Spleen (tissue), 7 donors: ENCODE results near the gene TEX14.

Experiments
- POLR2A ChIP-seq, 3 donors: fragments of 450-650 bp; IDR thresholded peaks; one replicate each; pipeline ENCODE4 v1.5.1; 2017; ENCODE audit warnings: antibody characterized with exemption in 3 of 3, mild to moderate bottlenecking in 1 of 3
- TF ChIP-seq, protein P1 (sequence below), 11 experiments: fragments of 200-600 bp in 7 of 11; fragments of 450-650 bp in 4 of 11; sonication (generic) in 4 of 11; IDR thresholded peaks in 8 of 11; conservative IDR thresholded peaks in 3 of 11; 1 replicate in 7 of 11; 2 replicates in 4 of 11; pipeline versions ENCODE4 v1.4.0 to v1.8.0; 2016 to 2021; ENCODE audit warnings: antibody characterized with exemption in 11 of 11, inconsistent platforms in 4 of 11, mild to moderate bottlenecking in 1 of 11
- donor health status: DM: no; HTN: no; CAD: no; lungs with moderate emphysema.
- donor health status: DM: no; HTN: no; CAD: no.
- donor health status: DM: no; HTN: no; CAD: no.

DNA sequence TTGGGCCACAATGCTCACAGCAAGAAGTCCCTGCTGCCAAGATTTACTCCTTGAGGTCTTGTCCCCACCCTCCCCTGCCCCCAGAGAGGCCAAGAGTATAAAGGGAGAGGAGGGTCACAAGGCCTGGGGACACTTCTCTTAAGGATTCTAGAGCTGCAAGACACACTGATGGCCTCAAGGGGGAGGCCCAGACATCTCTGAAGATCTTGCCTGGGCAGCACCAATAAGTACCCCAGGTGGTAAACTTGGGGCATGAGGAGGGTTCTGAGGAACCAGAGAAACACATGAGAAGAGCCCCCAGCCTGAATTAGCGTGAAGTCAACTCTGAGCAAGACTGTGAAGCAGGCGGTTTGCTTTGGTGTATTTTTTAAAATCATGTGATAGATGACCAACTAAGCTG lies 150.6 kb downstream of the TEX14 start:
- TF ChIP-seq, protein P1, sequence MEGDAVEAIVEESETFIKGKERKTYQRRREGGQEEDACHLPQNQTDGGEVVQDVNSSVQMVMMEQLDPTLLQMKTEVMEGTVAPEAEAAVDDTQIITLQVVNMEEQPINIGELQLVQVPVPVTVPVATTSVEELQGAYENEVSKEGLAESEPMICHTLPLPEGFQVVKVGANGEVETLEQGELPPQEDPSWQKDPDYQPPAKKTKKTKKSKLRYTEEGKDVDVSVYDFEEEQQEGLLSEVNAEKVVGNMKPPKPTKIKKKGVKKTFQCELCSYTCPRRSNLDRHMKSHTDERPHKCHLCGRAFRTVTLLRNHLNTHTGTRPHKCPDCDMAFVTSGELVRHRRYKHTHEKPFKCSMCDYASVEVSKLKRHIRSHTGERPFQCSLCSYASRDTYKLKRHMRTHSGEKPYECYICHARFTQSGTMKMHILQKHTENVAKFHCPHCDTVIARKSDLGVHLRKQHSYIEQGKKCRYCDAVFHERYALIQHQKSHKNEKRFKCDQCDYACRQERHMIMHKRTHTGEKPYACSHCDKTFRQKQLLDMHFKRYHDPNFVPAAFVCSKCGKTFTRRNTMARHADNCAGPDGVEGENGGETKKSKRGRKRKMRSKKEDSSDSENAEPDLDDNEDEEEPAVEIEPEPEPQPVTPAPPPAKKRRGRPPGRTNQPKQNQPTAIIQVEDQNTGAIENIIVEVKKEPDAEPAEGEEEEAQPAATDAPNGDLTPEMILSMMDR (IDR thresholded peaks at IDR 0.05 in 8 of 11, conservative IDR thresholded peaks at IDR 0.05 in 3 of 11): peak in 3 of 11 experiments; percentile 10 to 29 (median 28)
- no peak for TF ChIP-seq POLR2A (IDR thresholded peaks at IDR 0.05)
